B cell (primary cell): ENCODE data around the gene KNL1.

Experiments used
- EZH2 ChIP-seq: IDR thresholded peaks from 2 replicates; pipeline ENCODE4 v1.6.1; 2012; ENCODE audit warnings: borderline replicate concordance, low read depth, mild to moderate bottlenecking, moderate library complexity, low read length; ENCODE audit not compliant: insufficient read depth, poor library complexity, severe bottlenecking
- TF ChIP-seq, protein P1 (sequence below): fragments of 200-600 bp; IDR thresholded peaks from one replicate; pipeline ENCODE4 v1.8.0; 2022; ENCODE audit warnings: antibody characterized with exemption, mild to moderate bottlenecking

DNA sequence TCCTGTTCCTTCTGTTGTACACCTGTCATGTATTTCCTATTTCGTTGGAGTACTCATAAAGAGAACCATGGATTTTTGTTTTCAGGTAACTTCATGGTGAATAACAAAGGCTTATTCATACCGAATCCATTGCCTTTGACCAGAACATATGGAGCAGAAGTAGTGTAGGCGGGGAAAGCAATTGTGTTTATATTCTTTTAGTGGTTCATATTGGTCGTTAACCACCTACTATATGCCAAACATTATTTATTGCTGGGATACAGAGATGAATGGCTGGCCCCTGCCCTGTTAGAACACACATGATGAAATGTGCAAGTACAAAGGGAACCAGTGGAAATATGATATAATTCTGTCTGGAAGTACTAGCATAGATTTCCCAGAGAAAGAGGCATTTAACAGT is 15.2 kb upstream of the KNL1 start:
- TF ChIP-seq, protein P1, sequence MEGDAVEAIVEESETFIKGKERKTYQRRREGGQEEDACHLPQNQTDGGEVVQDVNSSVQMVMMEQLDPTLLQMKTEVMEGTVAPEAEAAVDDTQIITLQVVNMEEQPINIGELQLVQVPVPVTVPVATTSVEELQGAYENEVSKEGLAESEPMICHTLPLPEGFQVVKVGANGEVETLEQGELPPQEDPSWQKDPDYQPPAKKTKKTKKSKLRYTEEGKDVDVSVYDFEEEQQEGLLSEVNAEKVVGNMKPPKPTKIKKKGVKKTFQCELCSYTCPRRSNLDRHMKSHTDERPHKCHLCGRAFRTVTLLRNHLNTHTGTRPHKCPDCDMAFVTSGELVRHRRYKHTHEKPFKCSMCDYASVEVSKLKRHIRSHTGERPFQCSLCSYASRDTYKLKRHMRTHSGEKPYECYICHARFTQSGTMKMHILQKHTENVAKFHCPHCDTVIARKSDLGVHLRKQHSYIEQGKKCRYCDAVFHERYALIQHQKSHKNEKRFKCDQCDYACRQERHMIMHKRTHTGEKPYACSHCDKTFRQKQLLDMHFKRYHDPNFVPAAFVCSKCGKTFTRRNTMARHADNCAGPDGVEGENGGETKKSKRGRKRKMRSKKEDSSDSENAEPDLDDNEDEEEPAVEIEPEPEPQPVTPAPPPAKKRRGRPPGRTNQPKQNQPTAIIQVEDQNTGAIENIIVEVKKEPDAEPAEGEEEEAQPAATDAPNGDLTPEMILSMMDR: no peak
- TF ChIP-seq EZH2: no peak
